Colon (tissue), 2 donors: ENCODE results near the gene COQ8A.
"Not testable (repeated sequence)": the region's sequence is repeated elsewhere in the genome, so short reads cannot be mapped to it uniquely, and the experiment has no call there.

Experiments used
- FAIRE-seq: peaks from 2 replicates; lab custom pipeline; 2012; peaks lifted over from hg19 to GRCh38; lab: Jason Lieb, UNC
- donor health status: control.
- donor health status: control.

COQ8A gene

DNA sequence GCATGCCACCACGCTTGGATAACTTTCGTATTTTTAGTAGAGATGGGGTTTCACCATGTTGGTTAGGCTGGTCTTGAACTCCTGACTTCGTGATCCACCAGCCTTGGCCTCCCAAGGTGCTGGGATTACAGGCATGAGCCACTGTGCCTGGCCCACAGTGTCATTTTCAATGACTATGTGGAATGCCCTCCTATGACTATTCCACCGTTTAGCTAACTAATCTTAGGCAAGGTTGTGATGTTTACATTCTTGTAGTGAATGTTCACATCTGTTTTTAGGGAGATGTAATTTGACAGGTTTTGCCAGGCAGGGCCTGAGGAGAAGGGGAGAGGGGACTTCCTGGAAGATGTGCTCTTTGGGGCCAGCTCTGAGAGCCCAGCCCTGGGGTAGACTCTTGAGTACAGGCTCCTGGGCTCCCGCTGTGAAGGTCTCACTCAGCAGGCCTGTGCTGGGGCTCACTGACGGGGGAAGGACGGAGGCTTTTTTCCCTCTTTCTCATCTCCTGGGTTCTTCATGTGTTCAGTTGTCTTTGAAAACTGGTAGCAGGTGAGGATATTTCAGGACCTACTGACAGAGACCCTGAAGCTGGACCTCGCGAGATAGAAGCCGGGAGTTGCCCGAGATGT is 13.2 kb downstream of the COQ8A start:
- FAIRE-seq, result no peak

GRCh38 chr1:226954337-226954736 is 14.2 kb downstream of the COQ8A start:
- no peak for FAIRE-seq

DNA sequence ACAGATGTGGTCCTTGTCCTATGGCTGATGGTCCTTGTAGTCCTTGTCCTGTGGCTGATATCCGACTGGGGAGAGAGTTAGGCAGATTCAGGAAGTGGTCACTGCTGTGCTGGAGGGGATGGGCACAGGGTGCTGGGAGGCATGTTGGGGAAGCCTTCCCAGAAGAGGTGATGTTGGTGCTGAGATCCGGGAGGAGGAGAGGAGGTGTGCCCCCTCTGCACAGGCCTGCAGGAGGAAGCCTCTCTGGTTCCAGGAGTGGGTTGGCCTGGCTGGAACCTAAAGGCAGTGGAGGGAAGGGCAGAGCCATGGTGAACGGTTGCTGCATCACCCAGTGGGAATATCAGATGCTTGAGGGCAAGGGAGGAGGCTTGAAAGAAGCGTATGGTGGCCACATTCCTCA is 14.7 kb downstream of the COQ8A start:
- FAIRE-seq, result no peak

- not testable (repeated sequence) for FAIRE-seq
Observed at GRCh38 chr1:226955857-226956256, 15.8 kb downstream of the COQ8A start.

DNA sequence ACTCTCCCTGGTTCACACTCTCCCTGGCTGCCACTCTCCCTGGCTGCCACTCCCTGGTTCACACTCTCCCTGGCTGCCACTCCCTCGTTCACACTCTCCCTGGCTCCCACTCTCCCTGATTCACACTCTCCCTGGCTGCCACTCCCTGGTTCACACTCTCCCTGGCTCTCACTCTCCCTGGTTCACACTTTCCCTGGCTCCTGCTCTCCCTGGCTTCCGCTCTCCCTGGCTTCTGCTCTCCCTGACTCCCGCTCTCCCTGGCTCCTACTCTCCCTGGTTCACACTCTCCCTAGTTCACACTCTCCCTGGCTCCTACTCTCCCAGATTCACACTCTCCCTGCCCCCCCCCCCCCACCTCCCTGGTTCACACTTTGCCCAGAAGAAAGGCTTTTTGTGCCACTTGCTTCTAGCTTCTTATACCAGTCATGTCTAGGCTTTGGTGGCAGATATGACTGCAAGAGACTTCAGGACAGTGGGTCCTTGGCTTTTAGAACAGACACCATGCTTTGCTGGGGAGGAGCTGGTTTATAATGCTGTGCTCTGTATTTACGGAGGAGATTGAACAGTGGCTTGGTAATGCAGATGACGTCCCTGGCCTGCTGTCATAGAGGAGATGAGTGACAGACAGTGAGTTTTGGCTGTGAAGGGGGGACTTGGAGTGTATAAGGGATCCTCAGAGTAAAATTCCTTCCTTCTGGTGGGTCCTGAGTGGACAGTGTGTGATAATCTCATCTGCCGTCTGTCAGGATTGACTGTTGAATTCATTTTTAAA is 17.0 kb downstream of the COQ8A start:
- no peak for FAIRE-seq

- no peak for FAIRE-seq
Observed at GRCh38 chr1:226957714-226958113, 17.6 kb downstream of the COQ8A start.

- FAIRE-seq, result no peak
Observed at GRCh38 chr1:226958300-226958699, 18.2 kb downstream of the COQ8A start.

DNA sequence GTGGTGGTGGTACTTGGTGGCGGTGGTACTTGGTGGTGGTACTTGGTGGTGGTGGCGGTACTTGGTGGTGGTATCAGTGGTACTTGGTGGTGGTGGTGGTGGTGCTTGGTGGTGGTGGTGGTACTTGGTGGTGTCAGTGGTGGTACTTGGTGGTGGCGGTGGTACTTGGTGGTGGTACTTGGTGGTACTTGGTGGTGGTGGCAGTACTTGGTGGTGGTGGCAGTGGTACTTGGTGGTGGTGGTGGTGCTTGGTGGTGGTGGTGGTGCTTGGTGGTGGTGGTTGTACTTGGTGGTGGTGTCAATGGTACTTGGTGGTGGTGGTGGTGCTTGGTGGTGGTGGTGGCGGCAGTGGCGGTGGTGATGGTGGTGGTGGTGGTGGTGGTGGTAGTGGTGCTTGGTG is 20.2 kb downstream of the COQ8A start:
- FAIRE-seq, result no peak

DNA sequence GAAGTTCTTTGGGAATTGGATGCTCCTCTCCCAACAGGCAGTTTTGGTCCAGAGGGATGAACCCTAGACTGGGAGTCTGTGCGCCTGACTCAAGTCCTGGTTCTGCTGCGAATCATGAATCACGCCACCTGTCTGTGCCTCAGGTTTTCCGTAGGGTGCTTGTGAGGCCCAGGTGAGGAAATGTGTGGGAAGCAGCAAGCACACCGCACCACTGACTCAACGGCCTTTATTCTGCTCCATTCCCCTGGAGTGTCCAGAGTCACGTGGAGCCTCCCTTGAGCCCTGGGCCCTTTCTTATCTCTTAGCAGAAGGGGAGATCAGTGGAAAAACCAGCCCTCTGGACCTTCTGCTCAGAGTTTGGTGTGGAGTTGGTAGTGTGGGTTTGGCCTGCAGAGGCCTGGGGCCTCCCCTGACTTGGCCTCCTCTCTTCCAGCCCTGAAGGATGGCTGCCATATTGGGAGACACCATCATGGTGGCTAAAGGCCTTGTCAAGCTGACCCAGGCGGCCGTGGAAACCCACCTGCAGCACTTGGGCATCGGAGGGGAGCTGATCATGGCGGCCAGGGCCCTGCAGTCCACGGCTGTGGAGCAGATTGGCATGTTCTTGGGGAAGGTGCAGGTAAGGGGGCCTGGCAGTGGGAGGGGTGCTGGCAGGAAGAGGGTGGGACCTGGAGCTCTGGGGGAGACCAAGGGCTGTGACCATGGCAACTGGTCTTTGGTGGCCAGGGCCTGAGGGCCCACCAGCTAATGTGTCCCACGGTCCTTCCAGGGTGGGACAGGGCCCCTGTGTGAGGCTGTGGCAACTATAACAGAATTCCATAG is 21.1 kb downstream of the COQ8A start:
- no peak for FAIRE-seq

DNA sequence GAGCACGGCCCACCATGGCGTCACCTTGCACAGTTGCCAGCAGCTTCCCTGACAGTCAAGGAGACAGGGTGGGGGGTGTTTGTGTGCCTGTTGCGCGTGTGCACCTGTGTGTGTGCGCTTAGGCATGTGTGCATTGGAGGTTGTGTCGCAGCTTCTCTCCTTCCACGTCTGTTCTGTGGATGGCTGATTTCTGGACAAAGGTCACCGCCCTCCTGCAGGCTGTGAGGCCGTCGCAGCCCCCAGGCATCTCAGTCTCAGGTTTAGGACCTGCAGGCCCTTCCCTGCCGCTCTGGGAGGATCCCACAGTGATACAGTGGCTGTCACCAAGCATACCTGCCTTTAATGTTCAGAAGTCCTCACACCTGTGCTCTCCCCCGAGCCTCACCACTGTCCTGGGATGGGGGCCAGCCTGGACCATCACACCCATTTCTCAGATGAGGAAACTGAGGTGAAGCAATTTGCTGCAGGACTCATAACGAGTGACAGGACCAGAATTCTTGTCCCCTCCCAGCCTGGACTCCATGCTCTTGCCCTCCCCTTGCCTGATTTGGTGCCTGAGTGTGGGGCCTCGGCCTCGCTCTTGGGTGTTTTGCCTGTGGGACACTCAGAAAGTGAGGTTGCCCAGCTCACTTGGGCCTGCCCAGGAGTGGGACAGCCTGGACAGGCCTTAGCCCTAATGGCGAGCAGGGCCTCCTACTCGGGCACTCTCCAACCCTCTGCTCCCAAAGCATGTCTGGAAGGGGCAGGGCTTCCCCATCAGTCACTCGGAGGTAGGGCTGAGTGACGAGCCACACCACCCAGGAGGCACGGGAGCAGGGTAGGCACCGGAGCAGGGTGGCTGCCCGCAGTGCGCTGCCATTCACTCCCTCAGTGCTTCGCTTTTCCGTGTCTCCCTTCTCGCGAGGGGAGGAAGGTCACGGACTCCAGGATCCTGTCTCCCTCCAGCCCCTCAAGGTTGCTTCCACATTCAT is 22.6 kb downstream of the COQ8A start:
- FAIRE-seq, result no peak

GRCh38 chr1:226964068-226964425 is 24.0 kb downstream of the COQ8A start:
- FAIRE-seq, result no peak

GRCh38 chr1:226964611-226965486 is 24.8 kb downstream of the COQ8A start:
- FAIRE-seq, result no peak

DNA sequence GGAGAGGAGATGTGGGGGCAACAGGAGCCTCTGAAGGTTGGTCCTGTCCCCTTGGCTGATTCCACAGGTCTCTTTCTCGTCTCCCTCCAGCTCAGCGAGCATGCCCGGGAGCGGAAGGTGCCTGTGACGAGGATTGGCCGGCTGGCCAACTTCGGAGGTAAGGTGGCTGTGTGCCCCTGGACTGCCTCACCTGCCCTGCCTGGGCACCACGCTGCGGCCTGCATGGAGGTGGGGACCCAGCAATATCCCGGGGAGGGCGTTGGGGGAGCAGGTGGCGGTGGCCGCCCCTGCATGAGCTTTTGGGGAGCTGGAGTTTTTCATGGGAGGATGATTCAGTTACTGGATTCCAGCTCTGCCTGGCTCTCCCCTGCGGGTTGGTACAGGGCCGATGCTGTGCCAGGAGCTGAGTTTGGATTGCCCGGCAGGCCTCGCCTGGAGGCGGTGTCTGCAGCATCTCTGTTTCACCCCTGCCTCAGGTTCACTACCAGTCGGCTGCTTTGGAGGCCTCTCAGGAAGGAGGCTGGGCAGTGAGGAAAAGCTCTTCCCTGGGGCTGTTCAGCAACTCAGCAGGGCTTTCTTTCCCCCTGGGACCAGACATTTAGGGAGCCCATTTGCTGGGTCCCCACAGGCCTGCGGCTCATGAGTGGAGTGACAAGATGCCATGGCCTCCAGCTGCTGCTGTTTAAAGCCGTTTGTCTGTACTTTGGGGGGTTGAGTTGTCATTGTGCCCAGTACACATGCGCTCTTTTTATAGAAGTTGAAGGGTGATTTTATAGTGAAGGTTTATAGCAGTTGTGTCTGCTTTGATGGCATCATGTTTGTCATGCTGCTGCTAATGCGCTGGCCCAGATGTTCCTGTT is 25.7 kb downstream of the COQ8A start:
- FAIRE-seq, result no peak

GRCh38 chr1:226966683-226967082 is 26.6 kb downstream of the COQ8A start:
- FAIRE-seq, result no peak

DNA sequence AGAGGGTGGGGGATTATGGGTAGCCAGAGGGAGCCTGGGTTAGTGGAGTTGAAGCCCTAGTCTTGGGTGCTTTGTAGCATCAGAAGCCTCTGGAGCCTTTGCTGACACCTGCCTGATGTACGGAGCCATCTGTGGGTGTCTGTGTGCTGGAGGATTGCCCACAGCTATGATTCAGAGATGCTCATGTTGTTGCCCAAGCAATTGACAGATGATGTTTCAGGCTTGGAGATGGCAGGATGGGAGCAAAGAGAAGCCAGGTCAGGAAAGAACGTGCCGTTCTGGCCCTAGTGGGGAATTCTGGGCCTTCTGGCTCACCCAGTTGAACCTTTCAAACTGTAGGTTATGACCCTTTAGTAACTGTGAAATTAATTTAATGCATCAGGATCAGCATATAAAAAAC is 27.6 kb downstream of the COQ8A start:
- FAIRE-seq, result no peak

GRCh38 chr1:226971765-226972164 is 31.7 kb downstream of the COQ8A start:
- FAIRE-seq, result no peak

DNA sequence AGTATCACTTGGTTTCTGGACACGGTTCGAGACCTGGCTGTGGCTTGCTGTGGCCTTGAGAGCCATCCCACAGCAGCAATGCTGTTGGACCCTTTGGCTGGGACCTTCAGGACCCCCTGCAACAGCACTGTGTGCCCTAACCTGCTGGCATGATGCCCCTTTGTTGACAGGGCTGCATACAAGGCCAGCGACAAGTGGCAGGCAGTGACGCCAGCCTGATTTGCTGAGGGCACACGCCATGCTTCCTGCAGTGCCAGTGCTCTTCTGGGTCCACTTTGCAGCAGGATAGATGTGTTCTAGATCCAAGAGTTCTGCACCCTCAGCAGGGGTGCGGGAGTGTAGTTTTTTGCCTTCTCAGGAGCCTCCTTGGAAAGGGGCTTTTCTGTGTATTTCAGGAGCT is 32.8 kb downstream of the COQ8A start:
- no peak for FAIRE-seq

DNA sequence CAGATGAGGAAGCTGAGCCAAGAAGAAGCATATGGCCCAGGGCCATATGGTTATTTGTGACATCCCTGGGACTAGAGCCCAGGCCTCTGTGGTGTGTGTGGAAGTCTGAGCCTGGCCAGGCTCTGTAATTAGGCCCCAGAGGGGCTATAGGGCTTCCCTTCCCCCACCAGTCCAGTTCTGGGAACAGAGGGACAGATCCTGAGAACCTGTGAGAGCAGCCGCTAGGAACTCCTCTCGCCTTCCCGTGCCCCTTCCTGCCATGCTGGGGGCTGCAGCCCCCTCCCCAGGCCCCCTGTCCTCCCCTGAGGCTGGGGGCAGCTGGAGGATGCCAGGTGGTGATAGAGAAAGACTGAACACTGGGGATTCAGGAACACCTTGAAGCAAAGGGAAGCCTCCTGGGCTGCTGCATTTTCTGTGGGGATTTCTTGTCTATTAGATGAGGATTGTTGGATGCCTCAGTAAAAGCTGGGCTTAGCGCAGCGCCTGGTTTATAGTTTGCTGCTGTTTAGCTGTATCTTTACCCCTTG is 33.3 kb downstream of the COQ8A start:
- no peak for FAIRE-seq

GRCh38 chr1:226973898-226974543 is 33.9 kb downstream of the COQ8A start:
- FAIRE-seq, result no peak
